Chondrocyte (in vitro differentiated cells): ENCODE measurements around the gene GPR31. TPM values are rescaled to one million over a fixed set of nuclear protein-coding genes. Genes with fewer than 3 reads are reported as not detected.

ENCODE experiments used
- DNase-seq: peaks from one replicate; pipeline ENCODE4 v3.0.0; 2021; ENCODE audit warnings: mixed read lengths, low spot score
- H3K27ac Mint-ChIP-seq: one replicate; pipeline ENCODE4 v1.8.0; 2021; ENCODE audit warnings: mild to moderate bottlenecking, moderate library complexity, mixed read lengths; ENCODE audit not compliant: unreplicated experiment
- H3K27me3 Mint-ChIP-seq: 2 replicates; pipeline ENCODE4 v1.8.0; 2021; ENCODE audit warnings: low read depth, mixed read lengths
- H3K36me3 Mint-ChIP-seq: 2 replicates; pipeline ENCODE4 v1.8.0; 2021; ENCODE audit warnings: low read depth, mixed read lengths
- H3K4me1 Mint-ChIP-seq: 2 replicates; pipeline ENCODE4 v1.8.0; 2021; ENCODE audit warnings: low read depth, mild to moderate bottlenecking, mixed read lengths
- H3K4me3 Mint-ChIP-seq: one replicate; pipeline ENCODE4 v1.8.0; 2021; ENCODE audit warnings: mild to moderate bottlenecking, moderate library complexity, mixed read lengths; ENCODE audit not compliant: unreplicated experiment
- H3K9me3 Mint-ChIP-seq: 2 replicates; pipeline ENCODE4 v1.8.0; 2021; ENCODE audit warnings: low read depth, mixed read lengths
- CTCF ChIP-seq: fragments of 200-600 bp; sonication (generic); IDR thresholded peaks from 2 replicates; pipeline ENCODE4 v1.5.0; 2021; ENCODE audit warnings: antibody characterized with exemption, mild to moderate bottlenecking, moderate library complexity
- total RNA-seq: library from RNA; stranded (reverse); gene quantifications from 3 replicates; pipeline ENCODE4 v1.2.1, GENCODE V29; 2021

GPR31 gene
- total RNA-seq, 1 donor from 2014 or later: not detected

- Mint-ChIP-seq H3K27me3 (peaks cover 23% of the 10 kb centered on the region), H3K9me3 (no peaks in the 10 kb centered on the region), H3K4me3 (no peak within 1 kb of the TSS), H3K36me3 (no peaks in the 10 kb centered on the region), H3K27ac (no peak within 1 kb of the TSS), H3K4me1 (no peaks in the 10 kb centered on the region)
- DNase-seq: no peak
- no peak for TF ChIP-seq CTCF
Observed at GRCh38 chr6:167122827-167123657, 34.7 kb downstream of the GPR31 start, which contains the start of gene CCR6. Gene CCR6, plus strand, starts transcription at chr6:167123096. Its CDS starts 13,039 bp downstream, at chr6:167136135.

GRCh38 chr6:167122041-167122826 is 35.5 kb downstream of the GPR31 start:
- no peaks in the 10 kb centered on the region for H3K36me3 Mint-ChIP-seq
- peaks cover 23% of the 10 kb centered on the region for H3K27me3 Mint-ChIP-seq
- H3K27ac Mint-ChIP-seq: no peak overlapping the region
- DNase-seq: no peak
- TF ChIP-seq CTCF: no peak
- H3K9me3 Mint-ChIP-seq: no peaks in the 10 kb centered on the region
- no peak overlapping the region for H3K4me3 Mint-ChIP-seq
- H3K4me1 Mint-ChIP-seq: no peaks in the 10 kb centered on the region

GRCh38 chr6:167121335-167121841 is 36.4 kb downstream of the GPR31 start:
- Mint-ChIP-seq H3K36me3 (no peaks in the 10 kb centered on the region), H3K27me3 (peaks cover 22% of the 10 kb centered on the region), H3K4me1 (no peaks in the 10 kb centered on the region), H3K4me3 (no peak overlapping the region), H3K27ac (no peak overlapping the region), H3K9me3 (no peaks in the 10 kb centered on the region)
- no peak for TF ChIP-seq CTCF
- DNase-seq: no peak

GRCh38 chr6:167120583-167120903 is 37.2 kb downstream of the GPR31 start:
- Mint-ChIP-seq H3K27ac (no peak overlapping the region), H3K36me3 (no peaks in the 10 kb centered on the region), H3K4me1 (no peaks in the 10 kb centered on the region), H3K9me3 (no peaks in the 10 kb centered on the region), H3K27me3 (peaks cover 30% of the 10 kb centered on the region), H3K4me3 (no peak overlapping the region)
- DNase-seq: no peak
- TF ChIP-seq CTCF: no peak
